Esophagus muscularis mucosa (tissue), 4 donors: ENCODE results near the gene THUMPD3. TPM values are rescaled to one million over a fixed set of nuclear protein-coding genes. Genes with fewer than 3 reads are reported as not detected.

ENCODE experiments used
- DNase-seq: peaks from one replicate; pipeline ENCODE4 v3.0.0-alpha.2; 2017; ENCODE audit errors: extremely low spot score
- H3K27ac ChIP-seq, 4 donors: fragments of 200-600 bp; sonication (generic); replicated peaks in 1 of 4; 1 replicate in 3 of 4; 2 replicates in 1 of 4; pipeline ENCODE4 v1.5.1; 2016 to 2019; ENCODE audit warnings: mild to moderate bottlenecking in 1 of 4
- H3K27me3 ChIP-seq, 4 donors: fragments of 200-600 bp; sonication (generic); one replicate each; pipeline versions ENCODE4 v1.5.1 to v1.6.0; 2016 to 2019
- H3K36me3 ChIP-seq, 4 donors: fragments of 200-600 bp; sonication (generic); one replicate each; pipeline ENCODE4 v1.5.1; 2016 to 2019
- H3K4me1 ChIP-seq, 4 donors: fragments of 200-600 bp; sonication (generic); one replicate each; pipeline ENCODE4 v1.5.1; 2016 to 2019
- H3K4me3 ChIP-seq, 4 donors: fragments of 200-600 bp; sonication (generic); 1 replicate in 2 of 4; 2 replicates in 2 of 4; pipeline ENCODE4 v1.5.1; 2016 to 2019; ENCODE audit warnings: mild to moderate bottlenecking in 4 of 4, moderate library complexity in 1 of 4
- H3K9me3 ChIP-seq, 4 donors: fragments of 200-600 bp; sonication (generic); 1 replicate in 3 of 4; 2 replicates in 1 of 4; pipeline ENCODE4 v1.5.1; 2016 to 2019
- EP300 ChIP-seq: sonication (generic); formaldehyde crosslinking; IDR thresholded peaks from one replicate; pipeline ENCODE4 v1.6.1; 2017; ENCODE audit warnings: antibody characterized with exemption
- POLR2A ChIP-seq: fragments of 450-650 bp; IDR thresholded peaks from one replicate; pipeline ENCODE4 v1.6.1; 2017; ENCODE audit warnings: antibody characterized with exemption, moderate library complexity, mild to moderate bottlenecking, low read depth
- POLR2AphosphoS5 ChIP-seq, 2 donors: sonication (generic); formaldehyde crosslinking; IDR thresholded peaks; one replicate each; pipeline ENCODE4 v1.6.1; 2017; ENCODE audit warnings: antibody characterized with exemption in 2 of 2
- WGBS: methylation state at CpG from one replicate; pipeline ENCODE4 v1.1.5; 2018; 5-methylcytosine and 5-hydroxymethylcytosine counted together
- intact Hi-C: fragments of 100-400 bp; cut with DNase I; formaldehyde crosslinking; loops from one replicate; pipeline ENCODE4 v1.15.1; 2023
- total RNA-seq, 4 donors: library from RNA; depleted of rRNA; stranded (reverse); fragments of >200 nt; gene quantifications; one replicate each; pipeline versions ENCODE4 v1.1.0 to v1.2.1, GENCODE V29; 2016
- TF ChIP-seq, protein P1 (sequence below), 3 experiments: fragments of 200-600 bp in 2 of 3; fragments of 450-650 bp in 1 of 3; sonication (generic) in 2 of 3; IDR thresholded peaks; one replicate each; pipeline ENCODE4 v1.5.1; 2017 to 2019; ENCODE audit warnings: antibody characterized with exemption in 3 of 3, mild to moderate bottlenecking in 2 of 3, moderate library complexity in 1 of 3

The THUMPD3 gene
- total RNA-seq, 4 donors from 2014 or later = 23.8 to 37.4 (median 26.1) TPM

DNA sequence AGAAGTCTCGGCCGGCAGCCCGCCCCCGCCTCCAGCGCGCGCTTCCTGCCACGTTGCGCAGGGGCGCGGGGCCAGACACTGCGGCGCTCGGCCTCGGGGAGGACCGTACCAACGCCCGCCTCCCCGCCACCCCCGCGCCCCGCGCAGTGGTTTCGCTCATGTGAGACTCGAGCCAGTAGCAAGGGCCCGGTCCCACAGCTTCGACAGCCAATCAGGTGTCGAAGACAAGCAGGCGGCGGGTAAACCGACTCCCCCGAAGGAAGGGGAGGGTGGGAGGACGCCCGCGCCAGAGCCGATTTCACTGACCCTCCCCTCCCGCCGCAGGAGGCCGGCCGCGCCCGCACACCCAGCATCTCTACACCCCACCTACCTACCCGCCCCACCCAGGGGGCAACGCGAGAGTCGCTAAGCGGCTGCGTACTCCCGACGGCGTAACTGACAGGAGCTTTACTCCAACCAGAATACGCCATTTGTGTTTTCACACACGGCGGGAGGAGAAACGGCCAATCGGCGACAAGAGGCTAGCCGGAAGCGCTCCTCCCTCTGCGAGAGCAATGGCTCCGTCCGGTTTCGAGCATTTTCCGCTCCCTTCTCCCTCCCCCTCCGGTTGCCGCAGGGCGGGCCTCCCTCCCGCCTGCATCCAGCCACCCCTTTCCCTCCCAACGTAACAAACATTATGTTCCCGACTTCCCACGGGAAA lies 33.9 kb downstream of the THUMPD3 start:
- peaks cover 51 to 75% (median 71%) of the 10 kb centered on the region in 4 donors for H3K4me1 ChIP-seq
- under 1% methylated on average over 20 of the region's 71 CpGs for WGBS

DNA sequence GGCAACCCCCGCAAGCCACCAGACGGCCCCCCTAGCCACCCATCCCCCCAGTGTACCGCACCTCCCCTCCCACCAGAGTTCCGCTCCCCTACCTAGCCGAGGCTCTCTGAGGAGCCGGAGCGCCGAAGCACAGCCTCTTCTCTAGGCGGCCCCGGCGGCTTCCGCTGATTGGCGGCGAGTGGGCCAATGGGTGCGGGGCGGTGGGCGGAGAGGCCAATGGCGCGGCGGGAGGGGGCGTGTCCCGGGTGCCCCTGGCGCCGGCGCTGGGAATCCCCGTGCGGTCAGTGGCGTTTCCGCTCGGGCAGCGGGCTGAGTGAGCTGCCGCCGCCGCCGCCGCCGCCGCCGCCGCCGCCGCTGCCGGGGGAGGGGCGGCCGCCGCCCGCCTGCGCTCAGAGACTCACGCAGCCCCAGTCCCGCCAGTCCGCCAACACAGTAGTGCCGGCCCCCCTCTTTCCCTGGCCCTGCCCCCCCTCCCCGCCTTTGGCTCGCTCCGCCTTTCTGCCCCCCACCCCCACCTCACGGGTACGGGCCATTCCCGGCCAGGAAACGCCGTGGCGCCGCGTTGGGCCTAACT lies 34.6 kb downstream of the THUMPD3 start, which contains the start of gene SETD5:
SETD5 (plus strand) TSS at position 284 of the 574 bp plus-strand sequence. CDS start 31,324 bp downstream, outside the sequence.
- DNase-seq = peak; percentile 99
- intact Hi-C loops = no loop called here
- peak within 1 kb of the TSS; percentile 86 to 92 (median 90) for H3K4me3 ChIP-seq
- no peaks in the 10 kb centered on the region for H3K27me3 ChIP-seq
- no peak for TF ChIP-seq EP300
- peak; percentile 90 for TF ChIP-seq POLR2A
- peak; percentile 88 to 99 for TF ChIP-seq POLR2AphosphoS5 (IDR thresholded peaks at IDR 0.05)
- TF ChIP-seq, protein P1, sequence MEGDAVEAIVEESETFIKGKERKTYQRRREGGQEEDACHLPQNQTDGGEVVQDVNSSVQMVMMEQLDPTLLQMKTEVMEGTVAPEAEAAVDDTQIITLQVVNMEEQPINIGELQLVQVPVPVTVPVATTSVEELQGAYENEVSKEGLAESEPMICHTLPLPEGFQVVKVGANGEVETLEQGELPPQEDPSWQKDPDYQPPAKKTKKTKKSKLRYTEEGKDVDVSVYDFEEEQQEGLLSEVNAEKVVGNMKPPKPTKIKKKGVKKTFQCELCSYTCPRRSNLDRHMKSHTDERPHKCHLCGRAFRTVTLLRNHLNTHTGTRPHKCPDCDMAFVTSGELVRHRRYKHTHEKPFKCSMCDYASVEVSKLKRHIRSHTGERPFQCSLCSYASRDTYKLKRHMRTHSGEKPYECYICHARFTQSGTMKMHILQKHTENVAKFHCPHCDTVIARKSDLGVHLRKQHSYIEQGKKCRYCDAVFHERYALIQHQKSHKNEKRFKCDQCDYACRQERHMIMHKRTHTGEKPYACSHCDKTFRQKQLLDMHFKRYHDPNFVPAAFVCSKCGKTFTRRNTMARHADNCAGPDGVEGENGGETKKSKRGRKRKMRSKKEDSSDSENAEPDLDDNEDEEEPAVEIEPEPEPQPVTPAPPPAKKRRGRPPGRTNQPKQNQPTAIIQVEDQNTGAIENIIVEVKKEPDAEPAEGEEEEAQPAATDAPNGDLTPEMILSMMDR (IDR thresholded peaks at IDR 0.05) = no peak
- peaks cover 0 to 19% (median 8%) of the 10 kb centered on the region in 4 donors for H3K36me3 ChIP-seq
- WGBS = under 1% methylated on average over 22 of the region's 63 CpGs
- H3K27ac ChIP-seq = peak within 1 kb of the TSS; percentile 98 to 100 (median 99)
- peaks cover 51 to 75% (median 71%) of the 10 kb centered on the region in 4 donors for H3K4me1 ChIP-seq
- H3K9me3 ChIP-seq = no peaks in the 10 kb centered on the region

More for the DNA sequence above, 33.9 kb downstream of the THUMPD3 start:
- H3K4me3 ChIP-seq = peak overlapping the region; percentile 86 to 92 (median 90)
- H3K9me3 ChIP-seq = no peaks in the 10 kb centered on the region
- peak; percentile 99 for DNase-seq
- no peaks in the 10 kb centered on the region for H3K27me3 ChIP-seq
- TF ChIP-seq EP300 = no peak
- peak in 1 of 2 donors; percentile 87 for TF ChIP-seq POLR2AphosphoS5 (IDR thresholded peaks at IDR 0.05)
- intact Hi-C loops = no loop called here
- peak overlapping the region; percentile 98 to 100 (median 99) for H3K27ac ChIP-seq
- peaks cover 0 to 23% (median 8%) of the 10 kb centered on the region in 4 donors for H3K36me3 ChIP-seq

DNA sequence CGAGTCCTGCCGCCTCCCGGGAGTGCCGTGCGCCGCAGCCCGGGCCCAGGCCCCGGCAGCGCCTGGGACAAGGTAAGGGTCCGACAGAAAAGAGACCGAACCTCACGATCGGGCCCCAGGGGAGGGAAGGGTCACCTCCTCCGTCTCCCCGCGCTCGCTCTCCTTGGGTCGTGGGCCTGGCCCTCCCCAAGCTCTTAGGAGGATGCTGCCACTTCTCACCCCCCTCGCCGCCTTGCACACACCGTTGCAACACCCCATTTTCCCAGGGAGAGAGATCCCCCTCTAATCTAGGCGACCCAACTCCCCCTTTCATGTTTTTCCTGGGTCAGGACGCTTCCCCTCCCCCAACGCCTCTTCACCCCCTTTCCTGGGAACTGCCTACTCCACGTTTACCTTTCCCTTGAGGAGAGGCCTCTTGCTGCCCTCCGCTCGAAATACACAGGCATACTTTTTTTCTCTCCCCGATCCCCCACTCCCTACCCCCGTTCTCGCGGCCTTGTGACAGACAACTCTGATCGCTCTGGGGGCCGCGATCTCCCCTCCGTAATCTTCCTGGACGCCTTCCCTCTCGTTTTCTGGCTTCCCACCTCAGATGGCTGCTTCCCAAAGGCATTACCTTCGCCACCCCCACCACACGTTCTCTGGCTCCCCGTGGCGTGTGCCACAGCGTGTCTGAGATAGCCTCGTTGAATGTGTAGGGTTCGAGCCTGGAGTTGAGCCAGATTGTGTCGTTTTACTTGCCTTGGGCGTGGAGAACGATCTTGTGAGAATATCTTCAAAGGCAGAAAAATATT lies 35.2 kb downstream of the THUMPD3 start:
- intact Hi-C loops = no loop called here
- 1% methylated on average over 46 of the region's 47 CpGs for WGBS

DNA sequence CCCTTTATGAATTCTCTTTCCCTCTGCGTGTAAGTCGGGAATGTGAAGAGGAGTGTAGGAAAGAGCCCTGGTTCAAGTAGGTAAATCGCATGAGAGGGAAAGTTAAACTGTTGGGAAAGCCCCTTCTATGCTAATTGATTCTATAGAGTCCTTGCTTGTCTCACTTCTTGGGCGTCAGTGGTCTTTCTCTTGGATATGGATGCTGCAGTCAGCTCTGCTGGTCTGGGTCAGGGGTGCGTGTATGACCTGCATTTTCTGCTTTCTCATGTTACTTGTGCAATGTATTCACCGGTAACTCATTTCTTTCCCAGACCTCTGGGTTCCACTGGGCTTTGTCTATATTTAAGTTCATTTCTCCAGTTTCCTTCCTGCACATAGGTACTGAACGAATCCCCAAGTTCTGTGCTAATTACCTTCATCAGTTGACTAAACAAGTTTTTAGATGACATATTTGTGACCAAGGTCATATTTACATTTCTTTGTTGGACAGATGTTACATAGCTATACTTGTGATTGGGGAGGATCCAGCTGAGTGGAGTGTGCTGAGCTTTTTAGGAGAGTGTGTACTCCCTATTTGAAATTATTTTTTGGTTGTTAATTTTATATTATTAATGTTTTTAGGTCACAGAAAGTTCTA lies 36.0 kb downstream of the THUMPD3 start:
- Histone ChIP-seq H3K4me1 (peaks cover 60 to 75% (median 71%) of the 10 kb centered on the region in 4 donors), H3K36me3 (peaks cover 0 to 9% (median 3%) of the 10 kb centered on the region in 4 donors), H3K4me3 (peak overlapping the region; percentile 86 to 92 (median 90)), H3K27ac (peak overlapping the region; percentile 98 to 100 (median 99)), H3K27me3 (no peaks in the 10 kb centered on the region), H3K9me3 (no peaks in the 10 kb centered on the region)
- WGBS = 0% methylated on average over 7 of the region's 7 CpGs
- TF ChIP-seq POLR2AphosphoS5 (IDR thresholded peaks at IDR 0.05) = peak in 1 of 2 donors; percentile 2
- no peak for TF ChIP-seq POLR2A
- intact Hi-C loops = no loop called here
- no peak for DNase-seq

More for the DNA sequence above, 35.2 kb downstream of the THUMPD3 start:
- Histone ChIP-seq H3K36me3 (peaks cover 0 to 16% (median 7%) of the 10 kb centered on the region in 4 donors), H3K4me1 (peaks cover 54 to 75% (median 71%) of the 10 kb centered on the region in 4 donors), H3K9me3 (no peaks in the 10 kb centered on the region), H3K27ac (peak overlapping the region; percentile 98 to 100 (median 99)), H3K4me3 (peak overlapping the region; percentile 86 to 92 (median 90)), H3K27me3 (no peaks in the 10 kb centered on the region)
- TF ChIP-seq, protein P1 (IDR thresholded peaks at IDR 0.05) = no peak
- TF ChIP-seq EP300 (no peak), POLR2A (no peak), POLR2AphosphoS5 (IDR thresholded peaks at IDR 0.05) (peak in 1 of 2 donors; percentile 28)
- no peak for DNase-seq

DNA sequence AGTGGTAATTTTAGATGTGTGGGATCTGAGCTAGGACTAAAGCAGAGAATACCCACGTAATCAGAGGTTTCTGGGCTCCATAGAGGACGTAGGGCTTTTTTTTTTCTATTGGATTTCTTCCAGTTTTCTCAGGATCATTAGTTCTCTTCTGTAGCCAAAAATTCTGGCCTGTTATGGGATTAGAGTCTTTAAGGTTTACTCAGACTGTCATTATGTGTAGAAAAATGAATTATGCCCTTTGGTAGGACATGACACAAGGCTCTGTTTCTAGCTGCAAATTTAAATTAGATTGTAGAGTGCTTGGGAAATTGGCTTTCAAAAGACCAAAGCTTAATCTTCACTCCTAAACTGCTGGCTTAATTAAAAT lies 36.5 kb downstream of the THUMPD3 start:
- TF ChIP-seq POLR2AphosphoS5 (IDR thresholded peaks at IDR 0.05) (no peak), POLR2A (no peak), EP300 (no peak)
- TF ChIP-seq, protein P1 (IDR thresholded peaks at IDR 0.05) = no peak
- no peaks in the 10 kb centered on the region for H3K9me3 ChIP-seq
- H3K27me3 ChIP-seq = no peaks in the 10 kb centered on the region
- no peak for DNase-seq
- H3K27ac ChIP-seq = peak overlapping the region; percentile 98 to 100 (median 99)
- peaks cover 63 to 75% (median 71%) of the 10 kb centered on the region in 4 donors for H3K4me1 ChIP-seq
- intact Hi-C loops = no loop called here
- H3K4me3 ChIP-seq = peak overlapping the region; percentile 86 to 92 (median 90)
- H3K36me3 ChIP-seq = peaks cover 0 to 9% (median 3%) of the 10 kb centered on the region in 4 donors
- 2% methylated on average over 2 of the region's 2 CpGs for WGBS
